ENCODE measurements around the gene MYO5C.
"Not testable (repeated sequence)": the region's sequence is repeated elsewhere in the genome, so short reads cannot be mapped to it uniquely, and the experiment has no call there.

The MYO5C gene

GRCh38 chr15:52178765-52179164 is 116.8 kb downstream of the MYO5C start:
- H3K27ac ChIP-seq (ENCODE audit: low read depth, low read length, severe bottlenecking): no peak overlapping the region
- no peaks in the 10 kb centered on the region for H3K4me1 ChIP-seq (ENCODE audit: control insufficient read depth, insufficient read depth, low read length, poor library complexity, severe bottlenecking)
- H3K36me3 ChIP-seq (ENCODE audit: control insufficient read depth, insufficient read depth, low read length): no peaks in the 10 kb centered on the region
- 27 to 31% methylated on average over 2 to 3 of the region's 10 CpGs for WGBS, 2 experiments (ENCODE audit: insufficient coverage in 2 of 2)
- peak overlapping the region; percentile 57 for H3K4me3 ChIP-seq (ENCODE audit: extremely low read depth, insufficient read depth, low read length, poor library complexity, severe bottlenecking)
- no peaks in the 10 kb centered on the region for H3K9me3 ChIP-seq (ENCODE audit: control insufficient read depth, low read length)

GRCh38 chr15:52172869-52173268 is 122.7 kb downstream of the MYO5C start:
- no peak overlapping the region for H3K4me3 ChIP-seq (ENCODE audit: extremely low read depth, insufficient read depth, low read length, poor library complexity, severe bottlenecking)
- no peaks in the 10 kb centered on the region for H3K4me1 ChIP-seq (ENCODE audit: control insufficient read depth, insufficient read depth, low read length, poor library complexity, severe bottlenecking)
- H3K9me3 ChIP-seq (ENCODE audit: control insufficient read depth, low read length): no peaks in the 10 kb centered on the region
- no peaks in the 10 kb centered on the region for H3K36me3 ChIP-seq (ENCODE audit: control insufficient read depth, insufficient read depth, low read length)
- no peak overlapping the region for H3K27ac ChIP-seq (ENCODE audit: low read depth, low read length, severe bottlenecking)
- WGBS, 2 experiments (ENCODE audit: insufficient coverage in 2 of 2): no CpG with 5 or more reads among the region's 2 CpGs

- Histone ChIP-seq H3K4me1 (ENCODE audit: control insufficient read depth, insufficient read depth, low read length, poor library complexity, severe bottlenecking) (no peaks in the 10 kb centered on the region), H3K36me3 (ENCODE audit: control insufficient read depth, insufficient read depth, low read length) (no peaks in the 10 kb centered on the region), H3K9me3 (ENCODE audit: control insufficient read depth, low read length) (no peaks in the 10 kb centered on the region), H3K4me3 (ENCODE audit: extremely low read depth, insufficient read depth, low read length, poor library complexity, severe bottlenecking) (no peak overlapping the region), H3K27ac (ENCODE audit: low read depth, low read length, severe bottlenecking) (no peak overlapping the region)
- 0% methylated on average over 1 of the region's 1 CpG for WGBS, 2 experiments (ENCODE audit: insufficient coverage in 2 of 2)
Measured at GRCh38 chr15:52171807-52172206, 123.8 kb downstream of the MYO5C start.

GRCh38 chr15:52171386-52171785 is 124.2 kb downstream of the MYO5C start:
- H3K36me3 ChIP-seq (ENCODE audit: control insufficient read depth, insufficient read depth, low read length): no peaks in the 10 kb centered on the region
- whole genome bisulfite sequencing, 2 experiments (ENCODE audit: insufficient coverage in 2 of 2): 10 to 18% methylated on average over 2 to 4 of the region's 4 CpGs
- no peak overlapping the region for H3K27ac ChIP-seq (ENCODE audit: low read depth, low read length, severe bottlenecking)
- H3K9me3 ChIP-seq (ENCODE audit: control insufficient read depth, low read length): no peaks in the 10 kb centered on the region
- no peaks in the 10 kb centered on the region for H3K4me1 ChIP-seq (ENCODE audit: control insufficient read depth, insufficient read depth, low read length, poor library complexity, severe bottlenecking)
- H3K4me3 ChIP-seq (ENCODE audit: extremely low read depth, insufficient read depth, low read length, poor library complexity, severe bottlenecking): no peak overlapping the region

DNA sequence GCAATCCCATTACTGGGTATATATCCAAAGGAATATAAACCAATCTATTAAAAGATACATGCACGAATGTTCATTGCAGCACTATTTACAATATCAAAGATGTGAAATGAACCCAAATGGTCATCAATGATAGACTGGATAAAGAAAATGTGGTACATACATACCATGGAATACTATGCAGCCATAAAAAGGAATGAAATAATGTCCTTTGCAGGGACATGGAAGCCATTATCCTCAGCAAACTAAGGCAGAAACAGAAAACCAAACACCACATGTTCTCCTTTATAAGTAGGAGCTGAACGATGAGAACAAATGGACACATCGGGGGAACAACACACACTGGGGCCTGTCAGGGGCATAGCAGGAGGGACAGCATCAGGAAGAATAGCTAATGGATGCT is 125.4 kb downstream of the MYO5C start:
- not testable (repeated sequence) for H3K4me1 ChIP-seq (ENCODE audit: control insufficient read depth, insufficient read depth, low read length, poor library complexity, severe bottlenecking); H3K27ac ChIP-seq (ENCODE audit: low read depth, low read length, severe bottlenecking); H3K9me3 ChIP-seq (ENCODE audit: control insufficient read depth, low read length); H3K4me3 ChIP-seq (ENCODE audit: extremely low read depth, insufficient read depth, low read length, poor library complexity, severe bottlenecking); H3K36me3 ChIP-seq (ENCODE audit: control insufficient read depth, insufficient read depth, low read length)
- 100% methylated on average over 1 of the region's 3 CpGs; no CpG with 5 or more reads in 1 of the 2 experiments for WGBS, 2 experiments (ENCODE audit: insufficient coverage in 2 of 2)

DNA sequence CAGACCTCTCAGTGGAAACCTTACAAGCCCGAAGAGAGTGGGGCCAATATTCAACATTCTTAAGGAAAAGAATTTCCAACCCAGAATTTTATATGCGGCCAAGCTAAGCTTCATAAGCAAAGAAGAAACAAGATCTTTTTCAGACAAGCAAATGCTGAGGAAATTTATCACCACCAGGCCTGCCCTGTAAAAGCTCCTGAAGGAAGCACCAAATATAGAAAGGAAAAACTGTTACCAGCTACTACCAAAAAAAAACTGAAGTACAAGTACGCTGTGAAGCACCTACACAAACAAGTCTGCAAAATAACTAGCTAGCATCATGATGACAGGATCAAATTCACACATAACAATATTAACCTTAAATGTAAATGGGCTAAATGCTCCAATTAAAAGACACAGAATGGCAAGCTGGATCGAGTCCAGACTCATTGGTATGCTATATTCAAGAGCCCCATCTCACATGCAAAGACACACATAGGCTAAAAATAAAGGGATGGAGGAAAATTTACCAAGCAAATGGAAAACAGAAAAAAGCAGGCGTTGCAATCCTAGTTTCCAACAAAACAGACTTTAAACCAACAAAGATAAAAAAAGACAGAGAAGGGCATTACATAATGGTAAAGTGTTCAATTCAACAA is 130.0 kb downstream of the MYO5C start:
- H3K27ac ChIP-seq (ENCODE audit: low read depth, low read length, severe bottlenecking); H3K4me3 ChIP-seq (ENCODE audit: extremely low read depth, insufficient read depth, low read length, poor library complexity, severe bottlenecking); H3K4me1 ChIP-seq (ENCODE audit: control insufficient read depth, insufficient read depth, low read length, poor library complexity, severe bottlenecking); H3K9me3 ChIP-seq (ENCODE audit: control insufficient read depth, low read length); H3K36me3 ChIP-seq (ENCODE audit: control insufficient read depth, insufficient read depth, low read length): not testable (repeated sequence)
- WGBS, 2 experiments (ENCODE audit: insufficient coverage in 2 of 2): 90 to 100% methylated on average over 1 to 2 of the region's 5 CpGs

- Histone ChIP-seq H3K9me3 (ENCODE audit: control insufficient read depth, low read length) (no peaks in the 10 kb centered on the region), H3K4me3 (ENCODE audit: extremely low read depth, insufficient read depth, low read length, poor library complexity, severe bottlenecking) (no peak overlapping the region), H3K36me3 (ENCODE audit: control insufficient read depth, insufficient read depth, low read length) (peaks cover 5% of the 10 kb centered on the region), H3K4me1 (ENCODE audit: control insufficient read depth, insufficient read depth, low read length, poor library complexity, severe bottlenecking) (no peaks in the 10 kb centered on the region), H3K27ac (ENCODE audit: low read depth, low read length, severe bottlenecking) (no peak overlapping the region)
- WGBS, 2 experiments (ENCODE audit: insufficient coverage in 2 of 2): 100% methylated on average over 1 of the region's 2 CpGs
Measured at GRCh38 chr15:52164631-52165265, 130.9 kb downstream of the MYO5C start.

- peaks cover 5% of the 10 kb centered on the region for H3K36me3 ChIP-seq (ENCODE audit: control insufficient read depth, insufficient read depth, low read length)
- WGBS, 2 experiments (ENCODE audit: insufficient coverage in 2 of 2): 87 to 88% methylated on average over 11 to 13 of the region's 19 CpGs
- H3K4me3 ChIP-seq (ENCODE audit: extremely low read depth, insufficient read depth, low read length, poor library complexity, severe bottlenecking): no peak overlapping the region
- no peaks in the 10 kb centered on the region for H3K4me1 ChIP-seq (ENCODE audit: control insufficient read depth, insufficient read depth, low read length, poor library complexity, severe bottlenecking)
- no peaks in the 10 kb centered on the region for H3K9me3 ChIP-seq (ENCODE audit: control insufficient read depth, low read length)
- H3K27ac ChIP-seq (ENCODE audit: low read depth, low read length, severe bottlenecking): no peak overlapping the region
Measured at GRCh38 chr15:52163321-52164190, 132.0 kb downstream of the MYO5C start.

- 90 to 95% methylated on average over 18 to 20 of the region's 22 CpGs for WGBS, 2 experiments (ENCODE audit: insufficient coverage in 2 of 2)
- no peak overlapping the region for H3K27ac ChIP-seq (ENCODE audit: low read depth, low read length, severe bottlenecking)
- no peaks in the 10 kb centered on the region for H3K4me1 ChIP-seq (ENCODE audit: control insufficient read depth, insufficient read depth, low read length, poor library complexity, severe bottlenecking)
- peaks cover 5% of the 10 kb centered on the region for H3K36me3 ChIP-seq (ENCODE audit: control insufficient read depth, insufficient read depth, low read length)
- H3K9me3 ChIP-seq (ENCODE audit: control insufficient read depth, low read length): no peaks in the 10 kb centered on the region
- no peak overlapping the region for H3K4me3 ChIP-seq (ENCODE audit: extremely low read depth, insufficient read depth, low read length, poor library complexity, severe bottlenecking)
Measured at GRCh38 chr15:52162876-52163275, 132.7 kb downstream of the MYO5C start.

- Histone ChIP-seq H3K4me1 (ENCODE audit: control insufficient read depth, insufficient read depth, low read length, poor library complexity, severe bottlenecking) (no peaks in the 10 kb centered on the region), H3K9me3 (ENCODE audit: control insufficient read depth, low read length) (no peaks in the 10 kb centered on the region), H3K36me3 (ENCODE audit: control insufficient read depth, insufficient read depth, low read length) (peaks cover 5% of the 10 kb centered on the region), H3K27ac (ENCODE audit: low read depth, low read length, severe bottlenecking) (no peak overlapping the region), H3K4me3 (ENCODE audit: extremely low read depth, insufficient read depth, low read length, poor library complexity, severe bottlenecking) (no peak overlapping the region)
- WGBS, 2 experiments (ENCODE audit: insufficient coverage in 2 of 2): no CpG with 5 or more reads among the region's 4 CpGs
Measured at GRCh38 chr15:52162260-52162659, 133.3 kb downstream of the MYO5C start.

Data from mesodermal cell (in vitro differentiated cells).